GM21360 (cell line): ENCODE measurements around the gene CHIT1.
A peak's percentile ranks its signal among the peaks of the same experiment; 100 is the strongest.

Source experiments
- ATAC-seq: cut with Tn5 transposase; IDR thresholded peaks from one replicate; pipeline ENCODE4 v1.9.1; 2021; ENCODE audit warnings: mild to moderate bottlenecking, moderate library complexity; ENCODE audit not compliant: unreplicated experiment

CHIT1 gene

GRCh38 chr1:203176273-203177035 is 53.0 kb downstream of the CHIT1 start:
- ATAC-seq = no peak

DNA sequence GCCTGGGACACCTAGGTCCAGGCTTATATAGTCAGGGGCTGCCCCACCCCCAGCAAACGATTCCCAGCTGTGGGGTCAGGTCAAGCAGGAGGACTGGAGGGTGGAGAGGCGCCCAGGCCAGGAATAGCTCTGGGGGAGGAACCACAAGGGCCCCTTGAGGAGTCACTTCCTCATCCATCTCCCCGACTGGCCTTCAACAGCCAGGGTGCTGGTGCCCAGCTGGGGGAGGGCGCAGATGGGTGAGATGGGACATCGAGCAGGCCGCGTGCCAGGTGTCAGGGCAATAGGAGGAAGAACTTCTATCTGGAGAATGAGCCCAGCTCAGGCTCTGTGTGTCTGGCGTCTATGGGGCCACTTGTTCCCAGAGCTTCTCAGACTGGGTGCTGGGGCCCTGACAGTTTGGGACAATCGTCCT is 53.6 kb downstream of the CHIT1 start:
- ATAC-seq = no peak

DNA sequence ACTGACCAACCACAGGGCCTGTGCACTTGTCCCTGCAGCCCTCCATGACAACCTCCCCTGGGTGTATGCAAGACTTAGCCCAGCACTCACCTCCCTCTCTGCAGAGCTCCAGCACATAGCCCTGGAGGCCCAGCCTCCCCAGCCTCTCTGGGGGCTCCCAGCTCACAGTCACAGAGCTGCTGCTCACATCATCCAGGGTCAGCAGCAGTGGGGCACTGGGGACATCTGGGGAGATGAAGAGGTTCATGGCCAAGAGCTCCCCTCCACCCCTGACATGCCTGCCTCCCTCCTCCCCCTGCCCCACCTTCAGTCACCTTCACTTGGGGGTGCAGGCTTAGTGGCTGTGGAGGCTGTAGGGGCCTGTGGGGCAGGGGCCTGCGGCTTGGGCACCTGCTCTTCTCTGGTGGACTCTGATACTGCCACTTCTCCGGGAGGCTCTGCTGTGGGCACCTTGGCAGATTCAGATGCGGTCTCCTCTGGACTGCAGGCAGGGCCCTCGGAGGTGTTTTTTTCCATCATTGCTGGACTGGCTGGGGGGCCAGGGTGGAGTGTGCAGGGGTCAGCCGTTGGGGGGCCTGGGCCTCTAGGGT is 54.1 kb downstream of the CHIT1 start, which contains the start of gene MYBPH:
TSS of gene MYBPH (minus strand) at position 590 of the 590 bp plus-strand sequence. CDS start at position 519, 71 bp downstream.
- no peak for ATAC-seq

GRCh38 chr1:203174324-203174985 is 55.0 kb downstream of the CHIT1 start:
- ATAC-seq = no peak

DNA sequence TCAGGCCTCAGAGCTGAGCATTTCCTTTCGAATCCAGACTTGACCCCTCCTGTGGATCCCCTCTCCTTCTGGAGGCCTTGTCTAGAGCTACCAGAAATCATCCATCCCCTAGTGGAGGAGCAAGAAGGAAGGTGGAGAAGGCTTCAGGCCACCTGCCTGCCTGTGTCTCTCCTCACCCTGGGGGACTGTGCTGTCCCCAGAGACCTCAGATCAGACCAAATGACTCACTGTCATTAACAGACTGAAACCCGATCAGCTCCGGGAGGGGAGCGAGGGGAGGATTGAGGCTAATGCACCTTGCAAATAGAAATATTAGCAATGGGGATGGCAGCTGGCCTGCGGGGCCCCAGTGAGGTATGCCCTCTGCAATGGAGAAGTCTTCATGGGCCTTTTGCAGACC is 55.9 kb downstream of the CHIT1 start:
- ATAC-seq = peak; percentile 78

DNA sequence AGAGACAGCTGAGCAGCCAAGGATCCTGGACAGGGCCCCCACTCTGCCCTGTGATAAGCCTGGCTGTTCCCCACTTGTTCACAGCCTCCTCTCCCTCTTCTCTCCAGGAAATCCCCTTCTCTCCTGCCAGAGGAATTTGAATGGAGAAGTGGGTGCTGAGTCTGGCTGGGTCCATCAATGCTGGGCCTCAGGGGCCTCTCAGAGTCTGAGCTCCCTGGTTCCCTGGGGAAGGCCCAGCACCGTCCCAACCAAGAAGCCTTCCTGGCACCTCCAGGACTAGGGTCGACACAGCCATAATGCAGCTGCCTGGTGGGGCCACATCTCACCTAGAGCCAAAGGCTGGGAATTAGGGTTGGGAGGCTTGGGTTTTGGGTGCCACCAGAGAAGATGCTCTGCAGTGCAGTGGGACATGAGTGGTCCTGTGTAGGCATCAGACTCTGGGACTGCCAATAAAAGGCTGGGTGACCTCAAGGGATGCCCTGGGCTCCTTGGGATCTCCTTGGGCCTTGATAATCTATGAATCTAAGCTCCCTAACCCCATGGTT is 56.4 kb downstream of the CHIT1 start:
- no peak for ATAC-seq

DNA sequence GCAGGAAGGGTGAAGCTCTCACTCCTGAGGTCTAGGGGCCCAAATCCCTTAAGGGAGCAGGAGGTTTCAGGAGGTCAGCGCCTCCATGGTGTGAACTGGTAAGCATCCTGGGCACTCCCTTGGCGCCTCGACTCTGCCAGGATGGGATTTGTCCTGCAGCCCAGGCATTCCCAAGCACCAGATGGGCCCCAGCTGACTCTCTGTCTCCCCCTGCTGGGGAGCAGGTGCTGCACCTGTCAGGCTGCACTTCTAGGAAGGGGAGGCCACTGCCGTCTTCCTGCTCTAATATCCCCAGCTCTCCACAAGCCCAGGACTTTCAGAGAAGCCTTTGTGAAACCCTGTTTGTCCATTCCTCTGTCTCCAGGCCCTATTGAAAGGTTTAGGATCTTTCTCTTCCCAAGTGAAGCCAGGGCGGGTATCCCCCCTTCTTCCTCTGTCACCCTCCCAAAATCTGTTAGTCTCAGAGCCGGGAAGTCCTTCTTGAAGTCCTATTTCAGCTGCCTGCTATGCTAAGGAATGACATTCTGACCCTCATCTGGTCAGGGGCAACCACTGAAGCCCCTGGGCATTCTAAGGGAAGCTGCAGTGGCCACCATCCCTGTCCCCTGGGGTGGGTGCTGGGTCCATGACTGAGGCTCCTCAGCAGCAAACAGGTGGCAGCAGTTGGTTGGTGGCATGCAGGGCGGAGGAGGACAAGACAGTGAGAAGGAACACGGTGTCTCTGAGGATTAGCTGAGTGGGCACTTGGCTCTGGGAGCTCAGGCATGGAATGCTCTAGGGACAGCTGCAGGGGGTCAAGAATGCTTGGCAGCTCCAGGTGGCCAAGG is 57.1 kb downstream of the CHIT1 start:
- no peak for ATAC-seq

GRCh38 chr1:203171341-203172183 is 57.9 kb downstream of the CHIT1 start:
- no peak for ATAC-seq

GRCh38 chr1:203170625-203171330 is 58.7 kb downstream of the CHIT1 start:
- no peak for ATAC-seq

- no peak for ATAC-seq
These were observed 59.5 kb downstream of the CHIT1 start for GRCh38 chr1:203169770-203170520.

DNA sequence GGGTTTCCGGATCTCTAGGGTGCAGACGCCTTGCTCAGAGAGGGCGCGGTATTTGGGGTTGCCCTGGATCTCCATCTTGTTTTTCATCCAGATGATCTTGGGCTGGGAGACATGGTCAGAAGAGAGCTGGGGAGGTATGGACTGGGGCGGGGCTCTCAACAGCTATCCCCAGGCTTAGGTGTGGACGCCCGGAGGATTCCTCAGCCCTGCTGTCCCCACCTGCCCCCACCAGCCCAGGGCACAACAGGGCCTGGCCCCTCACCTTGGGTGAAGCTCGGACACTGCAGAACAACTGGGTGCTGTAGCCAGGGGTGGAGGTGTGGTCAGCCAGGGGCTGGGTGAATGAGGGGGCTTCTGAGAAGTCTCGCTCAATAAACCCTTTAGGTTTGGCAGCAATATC is 60.5 kb downstream of the CHIT1 start:
- ATAC-seq = no peak

DNA sequence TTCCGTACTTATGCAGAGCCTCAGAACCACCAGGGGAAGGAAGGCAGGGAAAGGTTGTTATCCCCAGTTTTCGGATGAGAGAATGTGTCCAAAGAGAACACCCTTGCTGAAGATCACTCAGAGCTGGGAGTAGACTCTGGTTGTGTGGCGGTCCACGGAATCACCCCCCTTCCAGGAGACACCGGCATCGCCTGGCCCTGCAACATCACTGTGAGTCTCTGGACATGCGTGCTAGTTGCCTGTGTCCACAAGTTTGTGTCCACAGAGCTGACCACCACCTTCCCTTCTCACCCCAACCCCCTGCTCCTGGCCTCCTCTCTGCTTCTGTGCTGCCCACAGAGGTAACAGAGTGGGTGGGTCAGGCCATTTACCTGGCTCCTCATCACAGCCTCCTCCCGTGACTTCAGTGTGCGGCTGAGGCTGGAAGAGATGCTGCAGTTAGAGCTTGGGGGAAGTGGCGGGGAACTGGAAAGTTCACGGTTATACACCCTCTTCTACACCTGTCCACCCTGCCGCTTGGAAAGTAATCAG is 61.2 kb downstream of the CHIT1 start:
- ATAC-seq = no peak

GRCh38 chr1:203167913-203168200 is 61.6 kb downstream of the CHIT1 start:
- ATAC-seq = no peak

- no peak for ATAC-seq
These were observed 62.2 kb downstream of the CHIT1 start for GRCh38 chr1:203167026-203167912.

DNA sequence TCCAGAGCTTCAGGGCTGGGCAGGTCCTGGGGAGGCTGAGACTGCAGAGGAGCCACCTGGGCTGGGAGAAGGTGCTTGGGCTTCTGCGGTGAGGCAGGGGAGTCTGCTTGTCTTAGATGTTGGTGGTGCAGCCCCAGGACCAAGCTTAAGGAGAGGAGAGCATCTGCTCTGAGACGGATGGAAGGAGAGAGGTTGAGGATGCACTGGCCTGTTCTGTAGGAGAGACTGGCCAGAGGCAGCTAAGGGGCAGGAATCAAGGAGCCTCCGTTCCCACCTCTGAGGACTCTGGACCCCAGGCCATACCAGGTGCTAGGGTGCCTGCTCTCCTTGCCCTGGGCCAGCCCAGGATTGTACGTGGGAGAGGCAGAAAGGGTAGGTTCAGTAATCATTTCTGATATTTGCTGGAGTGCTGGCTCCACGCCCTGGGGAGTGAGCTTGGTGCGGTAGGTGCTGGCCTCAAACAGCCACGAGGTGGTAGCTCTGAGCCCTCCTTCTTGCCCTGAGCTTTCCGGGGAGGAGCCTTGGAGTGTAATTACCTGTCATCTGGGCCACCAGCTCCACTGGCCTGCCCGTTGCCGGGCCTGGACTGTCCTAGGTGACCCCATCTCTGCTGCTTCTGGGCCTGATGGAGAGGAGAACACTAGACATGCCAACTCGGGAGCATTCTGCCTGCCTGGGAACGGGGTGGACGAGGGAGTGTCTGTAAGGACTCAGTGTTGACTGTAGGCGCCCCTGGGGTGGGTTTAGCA is 63.1 kb downstream of the CHIT1 start:
- no peak for ATAC-seq
